HG03108 (cell line): Measurements from ENCODE around the gene PPP2R5B.

Source experiments
- ATAC-seq: cut with Tn5 transposase; IDR thresholded peaks from one replicate; pipeline ENCODE4 v1.9.1; 2021; ENCODE audit warnings: moderate library complexity; ENCODE audit not compliant: unreplicated experiment

The PPP2R5B gene

GRCh38 chr11:64928957-64929356 is 4.5 kb downstream of the PPP2R5B start:
- no peak for ATAC-seq

DNA sequence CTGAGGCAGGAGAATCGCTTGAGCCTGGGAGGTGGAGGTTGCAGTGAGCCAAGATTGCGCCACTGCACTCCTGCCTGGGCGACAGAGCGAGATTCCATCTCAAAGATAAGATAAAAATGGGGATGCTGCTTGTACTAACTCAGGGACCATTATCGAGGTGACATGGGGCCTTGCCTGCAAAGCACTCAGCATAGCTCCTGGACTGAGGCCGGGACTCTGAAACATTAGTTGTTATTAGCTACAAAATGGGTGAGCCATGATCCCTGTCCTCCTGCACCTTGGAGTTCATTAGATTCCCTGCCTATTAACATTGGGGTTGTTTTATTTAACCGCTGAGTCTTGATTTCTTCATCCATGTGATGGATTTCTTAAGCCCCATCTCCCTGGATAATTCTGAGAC is 5.1 kb downstream of the PPP2R5B start:
- no peak for ATAC-seq

DNA sequence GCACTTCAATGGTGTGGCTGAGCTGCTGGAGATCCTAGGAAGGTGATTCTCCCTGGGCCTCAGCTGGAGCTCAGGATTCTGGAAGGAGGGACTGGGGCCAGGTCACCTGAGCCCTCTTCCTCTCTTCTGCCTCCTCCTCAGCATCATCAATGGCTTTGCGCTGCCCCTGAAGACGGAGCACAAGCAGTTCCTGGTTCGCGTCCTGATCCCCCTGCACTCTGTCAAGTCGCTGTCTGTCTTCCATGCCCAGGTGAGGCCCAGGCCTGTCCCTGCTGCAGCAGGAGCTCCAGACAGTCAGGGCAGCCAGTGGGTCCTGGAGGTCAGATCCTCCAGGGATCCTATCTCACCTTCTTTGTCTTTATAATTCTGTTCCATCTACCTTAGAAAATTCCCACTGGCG is 5.9 kb downstream of the PPP2R5B start:
- ATAC-seq: no peak

- no peak for ATAC-seq
Measured at GRCh38 chr11:64931290-64931689, 6.8 kb downstream of the PPP2R5B start.

- ATAC-seq: no peak
Measured at GRCh38 chr11:64932324-64932723, 7.8 kb downstream of the PPP2R5B start.

GRCh38 chr11:64933213-64933934 is 8.9 kb downstream of the PPP2R5B start:
- no peak for ATAC-seq

DNA sequence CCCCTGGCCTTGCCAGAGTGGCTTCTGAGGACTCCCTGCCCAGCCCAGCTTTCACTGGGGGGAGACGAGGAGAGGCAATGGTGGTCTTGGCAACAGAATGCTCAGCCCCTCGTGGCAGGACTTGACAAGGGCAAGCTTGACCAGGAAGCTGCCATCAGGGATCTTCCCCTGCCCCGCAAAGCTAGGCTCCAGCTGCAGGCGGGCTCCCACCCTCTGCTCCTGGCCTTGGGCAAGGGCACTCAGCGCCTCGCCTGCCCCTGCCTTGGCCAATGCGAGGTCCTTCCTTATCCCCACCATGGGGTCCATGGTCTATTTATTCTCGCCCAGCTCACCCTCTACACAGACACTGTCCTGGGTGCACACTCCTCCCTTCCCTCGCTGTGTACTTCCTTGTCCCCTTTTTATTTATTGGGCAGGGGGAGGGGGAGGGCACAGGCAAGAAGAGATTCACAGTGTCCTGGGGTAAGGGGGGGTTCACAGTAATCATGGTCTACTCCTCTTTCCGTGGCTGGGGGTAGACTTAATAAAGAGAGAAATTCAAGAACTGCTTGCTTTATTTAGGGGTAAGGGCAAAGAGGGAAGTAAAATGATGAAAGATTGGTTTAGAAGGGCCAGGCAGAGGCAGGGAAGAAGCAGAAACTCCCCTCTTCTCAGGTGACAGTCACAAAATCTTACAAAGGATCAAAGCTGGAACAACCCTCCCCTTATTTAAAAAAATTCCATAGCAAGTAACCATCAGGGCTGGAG is 9.6 kb downstream of the PPP2R5B start:
- ATAC-seq: no peak

- no peak for ATAC-seq
Measured at GRCh38 chr11:64934682-64935358, 10.3 kb downstream of the PPP2R5B start.

GRCh38 chr11:64935359-64936081 is 11.0 kb downstream of the PPP2R5B start, which contains the start of gene GPHA2:
Gene GPHA2, minus strand, starts transcription at chr11:64935893. Its CDS starts 433 bp downstream, at chr11:64935460.
- ATAC-seq: no peak

- ATAC-seq: no peak
Measured at GRCh38 chr11:64936539-64936938, 12.1 kb downstream of the PPP2R5B start.

GRCh38 chr11:64947208-64947814 is 22.8 kb downstream of the PPP2R5B start:
- ATAC-seq: no peak

- no peak for ATAC-seq
Measured at GRCh38 chr11:64951529-64951928, 27.0 kb downstream of the PPP2R5B start.

GRCh38 chr11:64954201-64954600 is 29.7 kb downstream of the PPP2R5B start:
- no peak for ATAC-seq

GRCh38 chr11:64959498-64959897 is 35.0 kb downstream of the PPP2R5B start:
- ATAC-seq: no peak

DNA sequence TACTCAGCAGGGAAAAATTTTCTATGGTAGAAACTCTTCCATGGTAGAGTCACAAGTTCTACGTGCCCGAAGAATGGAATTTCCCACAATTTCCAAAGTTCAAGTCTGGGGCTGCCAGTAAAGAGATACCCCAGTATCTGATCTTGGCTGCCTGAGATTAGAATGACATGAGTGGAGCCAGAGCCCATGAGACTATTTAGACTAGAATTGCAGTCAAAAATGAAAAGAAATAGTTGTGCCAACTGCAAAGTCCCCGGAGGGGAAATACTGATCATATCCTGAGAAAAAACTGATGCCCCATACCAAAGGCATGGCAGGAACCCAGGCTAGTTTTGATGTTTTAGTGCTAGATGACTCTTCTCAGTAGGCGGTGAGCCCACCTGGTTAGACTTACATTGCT is 36.2 kb downstream of the PPP2R5B start:
- no peak for ATAC-seq

GRCh38 chr11:64963072-64963631 is 38.7 kb downstream of the PPP2R5B start:
- no peak for ATAC-seq

DNA sequence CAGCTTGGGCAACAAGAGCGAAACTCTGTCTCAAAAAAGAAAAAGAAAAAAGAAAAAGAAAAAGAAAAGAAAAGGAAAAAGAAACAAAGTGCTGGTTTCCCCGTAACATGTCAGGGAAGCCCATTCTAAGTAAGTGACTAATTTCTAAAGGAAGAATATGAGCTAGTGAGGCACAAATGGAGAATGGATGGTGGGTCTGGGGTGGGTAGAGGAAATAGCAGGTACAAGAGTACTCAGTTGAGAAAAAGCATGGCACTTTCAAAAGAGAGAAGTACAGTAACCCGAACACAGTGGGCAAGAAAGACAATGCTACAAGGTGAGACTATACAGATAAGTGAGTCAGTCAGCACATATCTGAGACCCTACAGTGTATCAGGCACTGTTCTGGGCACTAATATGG is 42.9 kb downstream of the PPP2R5B start:
- ATAC-seq: no peak

GRCh38 chr11:64969209-64969608 is 44.7 kb downstream of the PPP2R5B start:
- no peak for ATAC-seq

DNA sequence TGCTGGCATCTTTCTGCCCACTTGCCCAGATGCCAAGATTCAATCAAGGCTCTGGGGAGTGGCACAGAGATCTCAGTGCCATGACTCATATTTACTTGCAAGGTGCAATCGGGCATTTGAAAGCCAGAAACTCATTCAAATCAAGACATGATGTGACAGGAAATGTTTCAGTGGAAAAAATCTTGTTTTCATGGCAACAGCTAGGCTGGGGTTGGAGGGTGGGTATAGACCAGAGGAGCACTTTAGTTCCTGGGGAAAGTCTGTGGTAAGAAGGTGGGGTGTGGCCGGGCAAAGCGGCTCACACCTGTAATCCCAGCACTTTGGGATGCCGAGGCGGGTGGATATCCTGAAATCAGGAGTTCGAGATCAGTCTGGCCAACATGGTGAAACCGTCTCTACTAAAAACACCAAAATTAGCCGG is 46.3 kb downstream of the PPP2R5B start:
- no peak for ATAC-seq
